Lung (tissue), 12 donors: ENCODE data around the gene CYB5A. TPM values are rescaled to one million over a fixed set of nuclear protein-coding genes. Genes with fewer than 3 reads are reported as not detected.

Source experiments
- ATAC-seq: fragments of 200-7000 bp; cut with Tn5 transposase; one replicate; pipeline ENCODE4 v1.9.1; 2020; ENCODE audit warnings: moderate number of reproducible peaks; ENCODE audit not compliant: insufficient read depth, low FRiP score
- DNase-seq, 3 donors: peaks; one replicate each; pipeline ENCODE4 v3.0.0-alpha.2; 2013 to 2017
- H3K27ac ChIP-seq, 2 donors: one replicate each; pipeline ENCODE4 v1.5.1; 2013; ENCODE audit warnings: mild to moderate bottlenecking in 2 of 2, moderate library complexity in 2 of 2, control low read depth in 1 of 2, inconsistent platforms in 1 of 2, low read depth in 1 of 2, low read length in 1 of 2
- H3K27me3 ChIP-seq, 3 donors: one replicate each; pipeline ENCODE4 v1.5.1; 2013; ENCODE audit warnings: low read length in 2 of 3; ENCODE audit not compliant: control insufficient read depth in 3 of 3, insufficient read depth in 3 of 3
- H3K36me3 ChIP-seq, 4 donors: one replicate each; pipeline ENCODE4 v1.5.1; 2013; ENCODE audit warnings: low read length in 4 of 4, mild to moderate bottlenecking in 1 of 4, moderate library complexity in 1 of 4; ENCODE audit not compliant: control insufficient read depth in 4 of 4, insufficient read depth in 4 of 4
- H3K4me1 ChIP-seq, 5 donors: one replicate each; pipeline ENCODE4 v1.5.1; 2013; ENCODE audit warnings: low read length in 5 of 5, mild to moderate bottlenecking in 2 of 5, moderate library complexity in 1 of 5; ENCODE audit not compliant: control insufficient read depth in 5 of 5, insufficient read depth in 5 of 5
- H3K4me3 ChIP-seq: one replicate; pipeline ENCODE4 v1.5.1; 2013; ENCODE audit warnings: mild to moderate bottlenecking, control low read depth, moderate library complexity
- H3K9ac ChIP-seq, 2 donors: one replicate each; pipeline ENCODE4 v1.5.1; 2013; ENCODE audit warnings: low read length in 2 of 2, control low read depth in 1 of 2; ENCODE audit not compliant: insufficient read depth in 1 of 2
- H3K9me3 ChIP-seq, 4 donors: one replicate each; pipeline ENCODE4 v1.5.1; 2013; ENCODE audit warnings: low read length in 3 of 4, mild to moderate bottlenecking in 1 of 4, moderate library complexity in 1 of 4; ENCODE audit not compliant: control insufficient read depth in 4 of 4, insufficient read depth in 3 of 4
- CTCF ChIP-seq: IDR thresholded peaks from 2 replicates; pipeline ENCODE4 v1.5.1; 2012; ENCODE audit warnings: mild to moderate bottlenecking; ENCODE audit errors: control extremely low read depth, extremely low read depth
- WGBS, 2 donors: extraction: QIAGEN DNeasy Blood & Tissue Kit; methylation state at CpG; one replicate each; pipeline ENCODE4 v1.1.7; 2013; 5-methylcytosine and 5-hydroxymethylcytosine counted together
- polyA plus RNA-seq, 2 donors: library from polyadenylated mRNA; stranded (reverse); fragments of 200-250 nt; gene quantifications; one replicate each; pipeline ENCODE4 v1.2.1, GENCODE V29; 2013
- total RNA-seq, 2 donors: library from RNA; depleted of rRNA in 1 of 2; stranded (reverse); fragments of >200 nt in 1 of 2; gene quantifications; one replicate each; pipeline ENCODE4 v1.2.1, GENCODE V29; 2014 to 2021
- donor health status: control.
- donor health status: control.
- donor health status: Bipolar disorder and iron deficiency.
- donor health status: healthy.
- donor health status: DM: yes; HTN: yes; CAD: no.

Gene CYB5A
- total and polyA plus RNA-seq, 4 donors = 408 to 853 (median 522) TPM

- no peak for TF ChIP-seq CTCF
- Histone ChIP-seq H3K36me3 (no peaks in the 10 kb centered on the region), H3K4me3 (no peak overlapping the region), H3K4me1 (no peaks in the 10 kb centered on the region), H3K9me3 (no peaks in the 10 kb centered on the region), H3K9ac (no peak overlapping the region), H3K27me3 (no peaks in the 10 kb centered on the region), H3K27ac (no peak overlapping the region)
- DNase-seq (no peak), ATAC-seq (no peak)
These were observed 44.9 kb upstream of the CYB5A start for GRCh38 chr18:74336656-74337055.

GRCh38 chr18:74334242-74334893 is 42.6 kb upstream of the CYB5A start:
- no peaks in the 10 kb centered on the region for H3K36me3 ChIP-seq
- no peak for DNase-seq
- H3K9me3 ChIP-seq = no peaks in the 10 kb centered on the region
- H3K4me3 ChIP-seq = no peak overlapping the region
- no peaks in the 10 kb centered on the region for H3K4me1 ChIP-seq
- H3K27me3 ChIP-seq = no peaks in the 10 kb centered on the region
- TF ChIP-seq CTCF = no peak
- no peak for ATAC-seq
- H3K9ac ChIP-seq = no peak overlapping the region
- H3K27ac ChIP-seq = no peak overlapping the region

GRCh38 chr18:74333091-74333490 is 41.3 kb upstream of the CYB5A start:
- ATAC-seq (no peak), DNase-seq (no peak)
- Histone ChIP-seq H3K4me1 (no peaks in the 10 kb centered on the region), H3K27me3 (no peaks in the 10 kb centered on the region), H3K27ac (no peak overlapping the region), H3K9ac (no peak overlapping the region), H3K36me3 (no peaks in the 10 kb centered on the region), H3K9me3 (no peaks in the 10 kb centered on the region), H3K4me3 (no peak overlapping the region)
- TF ChIP-seq CTCF = no peak
- 60 to 70% methylated on average over 1 of the region's 1 CpG for WGBS, 2 donors

GRCh38 chr18:74331404-74331803 is 39.6 kb upstream of the CYB5A start:
- DNase-seq = peak in 2 of 3 donors; percentile 36 to 47

More at GRCh38 chr18:74331404-74331803, 39.6 kb upstream of the CYB5A start:
- H3K9ac ChIP-seq = no peak overlapping the region
- no peaks in the 10 kb centered on the region for H3K36me3 ChIP-seq
- ATAC-seq = no peak
- H3K4me3 ChIP-seq = no peak overlapping the region
- WGBS, 2 donors = 70 to 73% methylated on average over 2 of the region's 2 CpGs
- H3K27ac ChIP-seq = no peak overlapping the region
- peaks cover 0 to 2% (median 0%) of the 10 kb centered on the region in 5 donors for H3K4me1 ChIP-seq
- no peaks in the 10 kb centered on the region for H3K9me3 ChIP-seq
- no peak for TF ChIP-seq CTCF
- H3K27me3 ChIP-seq = no peaks in the 10 kb centered on the region
